GM12878 (cell line): ENCODE measurements around the gene SLC3A2. TPM values are rescaled to one million over a fixed set of nuclear protein-coding genes. Genes with fewer than 3 reads are reported as not detected.

Experiments used
- ATAC-seq: fragments of 200-7000 bp; cut with Tn5 transposase; 3 replicates; pipeline ENCODE4 v1.9.1; 2020; ENCODE audit warnings: mild to moderate bottlenecking, moderate library complexity
- BruUV-seq: library from RNA; stranded (reverse); fragments of 400-500 nt; replicated peaks from 2 replicates; lab custom pipeline; 2021; lab: Mats Ljungman, UMichigan
- CTCF ChIA-PET: fragments of 300-600 bp; sonication (Branson Sonifier 250); formaldehyde crosslinking; extraction: SDS; loops from one replicate; lab custom pipeline; 2021; ENCODE audit warnings: inconsistent platforms; lab: Yijun Ruan, JAX
- POLR2A ChIA-PET: fragments of 350-600 bp; formaldehyde crosslinking; extraction: SDS; loops from one replicate; lab custom pipeline; 2021; ENCODE audit warnings: inconsistent platforms; lab: Charles Lee
- RAD21 ChIA-PET: fragments of 300-600 bp; sonication (Branson Sonifier 250); formaldehyde crosslinking; loops from one replicate; lab custom pipeline; 2023; ENCODE audit warnings: antibody characterized with exemption; ENCODE audit not compliant: unreplicated experiment; lab: Charles Lee
- SMC1A ChIA-PET: fragments of 300-600 bp; sonication (Branson Sonifier 250); formaldehyde crosslinking; loops from one replicate; lab custom pipeline; 2023; ENCODE audit not compliant: unreplicated experiment, uncharacterized antibody; lab: Charles Lee
- DNase-seq: peaks from one replicate; pipeline ENCODE4 v3.0.0-alpha.2; 2011; ENCODE audit warnings: low read depth, low spot score
- FAIRE-seq: peaks from 3 replicates; lab custom pipeline; 2011; peaks lifted over from hg19 to GRCh38; lab: Jason Lieb, UNC
- H2AFZ ChIP-seq: 2 replicates; pipeline ENCODE4 v1.6.0; 2011; ENCODE audit warnings: low read depth, low read length, control low read depth; ENCODE audit not compliant: control insufficient read depth
- H3K27ac ChIP-seq: 2 replicates; pipeline ENCODE4 v1.5.1; 2011; ENCODE audit warnings: control low read depth; ENCODE audit not compliant: control insufficient read depth, insufficient read depth
- H3K27me3 ChIP-seq, 2 experiments: replicated peaks in 1 of 2; 2 replicates each; pipeline versions ENCODE4 v1.6.0 to v1.6.1; 2011; ENCODE audit warnings: low read length in 1 of 2; ENCODE audit not compliant: control insufficient read depth in 2 of 2, insufficient read depth in 2 of 2
- H3K36me3 ChIP-seq, 2 experiments: 2 replicates each; pipeline ENCODE4 v1.5.1; 2011; ENCODE audit warnings: low read length in 1 of 2; ENCODE audit not compliant: control insufficient read depth in 2 of 2, insufficient read depth in 2 of 2
- H3K4me1 ChIP-seq: 2 replicates; pipeline ENCODE4 v1.6.1; 2011; ENCODE audit warnings: mild to moderate bottlenecking, low read length, moderate library complexity, mixed read lengths; ENCODE audit not compliant: control insufficient read depth, insufficient read depth
- H3K4me2 ChIP-seq: 2 replicates; pipeline ENCODE4 v1.6.0; 2011; ENCODE audit warnings: control low read depth; ENCODE audit not compliant: control insufficient read depth, insufficient read depth
- H3K4me3 ChIP-seq: fragments of 200-600 bp; sonication (generic); 2 replicates; pipeline ENCODE4 v1.5.1; 2016
- H3K79me2 ChIP-seq: 2 replicates; pipeline ENCODE4 v1.6.0; 2011; ENCODE audit warnings: low read length; ENCODE audit not compliant: control insufficient read depth, insufficient read depth
- H3K9ac ChIP-seq: 2 replicates; pipeline ENCODE4 v1.8.0; 2011; ENCODE audit warnings: low read length, control low read depth, mixed read lengths; ENCODE audit not compliant: control insufficient read depth, insufficient read depth
- H3K9me3 ChIP-seq: replicated peaks from 3 replicates; pipeline ENCODE4 v1.5.1; 2011; ENCODE audit warnings: mild to moderate bottlenecking, low read length; ENCODE audit not compliant: control insufficient read depth, insufficient read depth
- H4K20me1 ChIP-seq: 2 replicates; pipeline ENCODE4 v1.6.0; 2011; ENCODE audit not compliant: control insufficient read depth, insufficient read depth
- BCLAF1 ChIP-seq: fragments of 450-650 bp; IDR thresholded peaks from 2 replicates; pipeline ENCODE4 v1.6.1; 2017; ENCODE audit warnings: antibody characterized with exemption, mild to moderate bottlenecking, moderate library complexity
- ELK1 ChIP-seq: IDR thresholded peaks from 2 replicates; pipeline ENCODE4 v1.6.1; 2012; ENCODE audit warnings: low read depth, low read length, improper control_type of control experiment
- ESRRA ChIP-seq: IDR thresholded peaks from 2 replicates; pipeline ENCODE4 v1.6.1; 2012; ENCODE audit warnings: mild to moderate bottlenecking, low read length, improper control_type of control experiment
- HDGF ChIP-seq: fragments of 450-650 bp; IDR thresholded peaks from 2 replicates; pipeline ENCODE4 v1.6.1; 2016; ENCODE audit warnings: antibody characterized with exemption
- IKZF1 ChIP-seq: fragments of 450-650 bp; conservative IDR thresholded peaks from 2 replicates; pipeline ENCODE4 v1.6.1; 2017; ENCODE audit warnings: antibody characterized with exemption, mild to moderate bottlenecking
- KAT2A ChIP-seq: conservative IDR thresholded peaks from 2 replicates; pipeline ENCODE4 v1.6.1; 2011; ENCODE audit warnings: low read depth, low read length; ENCODE audit not compliant: control insufficient read depth
- KLF5 ChIP-seq: fragments of 450-650 bp; IDR thresholded peaks from 2 replicates; pipeline ENCODE4 v1.6.1; 2014; ENCODE audit warnings: mild to moderate bottlenecking; ENCODE audit not compliant: partially characterized antibody
- MYB ChIP-seq: fragments of 150-350 bp; IDR thresholded peaks from 2 replicates; pipeline ENCODE4 v1.6.1; 2014; ENCODE audit warnings: mild to moderate bottlenecking, low read depth, low read length, borderline replicate concordance
- NFIC ChIP-seq: IDR thresholded peaks from 2 replicates; pipeline ENCODE4 v1.6.1; 2012; ENCODE audit warnings: low read depth, mild to moderate bottlenecking, inconsistent platforms, low read length, moderate library complexity
- NFYB ChIP-seq: IDR thresholded peaks from 2 replicates; pipeline ENCODE4 v1.6.1; 2011; ENCODE audit warnings: low read depth, mild to moderate bottlenecking, low read length, improper control_type of control experiment, moderate library complexity; ENCODE audit not compliant: insufficient read depth
- PAX8 ChIP-seq: fragments of 450-650 bp; IDR thresholded peaks from 2 replicates; pipeline ENCODE4 v1.6.1; 2017; ENCODE audit warnings: mild to moderate bottlenecking, moderate library complexity
- SIX5 ChIP-seq: IDR thresholded peaks from 2 replicates; pipeline ENCODE4 v1.6.1; 2011; ENCODE audit warnings: mild to moderate bottlenecking, low read depth, low read length, moderate library complexity; ENCODE audit not compliant: severe bottlenecking
- SMAD5 ChIP-seq: IDR thresholded peaks from 2 replicates; pipeline ENCODE4 v1.6.1; 2016; ENCODE audit warnings: antibody characterized with exemption, low read depth
- SPI1 ChIP-seq: IDR thresholded peaks from 2 replicates; pipeline ENCODE4 v1.6.1; 2011; ENCODE audit warnings: low read depth, mild to moderate bottlenecking, low read length, moderate library complexity, borderline replicate concordance; ENCODE audit not compliant: insufficient read depth
- TAF1 ChIP-seq: IDR thresholded peaks from 2 replicates; pipeline ENCODE4 v1.6.1; 2011; ENCODE audit warnings: mild to moderate bottlenecking, low read depth, low read length, borderline replicate concordance
- TBL1XR1 ChIP-seq: IDR thresholded peaks from 2 replicates; pipeline ENCODE4 v1.6.1; 2012; ENCODE audit warnings: low read depth, low read length, improper control_type of control experiment
- ZNF687 ChIP-seq: fragments of 450-650 bp; IDR thresholded peaks from 2 replicates; pipeline ENCODE4 v1.6.1; 2017; ENCODE audit warnings: mild to moderate bottlenecking, moderate library complexity
- WGBS: methylation state at CpG from one replicate; pipeline ENCODE4 v1.1.6; 2016; ENCODE audit warnings: low lambda C conversion rate; ENCODE audit not compliant: insufficient replicate concordance, insufficient coverage; ENCODE audit errors: missing lambda C conversion rate; 5-methylcytosine and 5-hydroxymethylcytosine counted together
- in situ Hi-C: fragments of 300-500 bp; cut with MboI; formaldehyde crosslinking; loops from 9 replicates; pipeline ENCODE4 v1.14.3; 2018; ENCODE audit warnings: mixed read lengths
- intact Hi-C: fragments of 100-400 bp; cut with micrococcal nuclease; formaldehyde crosslinking; loops from one replicate; pipeline ENCODE4 v1.14.2; 2022; ENCODE audit not compliant: unreplicated experiment
- polyA plus RNA-seq, 11 experiments: library from polyadenylated mRNA; depleted of rRNA in 4 of 11; unstranded in 6 of 11; stranded (reverse) in 5 of 11; fragments of >200 nt; fragmentation: Nextera tagmentation in 4 of 11; fragmentation: Illumina TruSeq in 1 of 11; extraction: Ambion mirVana in 4 of 11; extraction: Trizol in 1 of 11; gene quantifications; 1 replicate in 1 of 11; 2 replicates in 10 of 11; pipeline versions ENCODE4 v1.2.1 to v1.2.3, GENCODE V29; 2011 to 2016; ENCODE audit warnings: inconsistent platforms in 2 of 11, missing spikeins in 2 of 11, low read depth in 1 of 11
- total RNA-seq, 4 experiments: library from RNA; depleted of rRNA in 3 of 4; stranded (reverse); fragments of >200 nt in 3 of 4; fragmentation: Illumina TruSeq in 1 of 4; extraction: Trizol in 1 of 4; gene quantifications; 2 replicates each; pipeline versions ENCODE4 v1.2.1 to v1.2.3, GENCODE V29; 2013 to 2021

Gene SLC3A2
- total and polyA plus RNA-seq, 10 of the 15 experiments (the other 5 are each of a cell fraction or from before 2014, with no cell fraction given) = 6.9 to 158 (median 106) TPM

GRCh38 chr11:62928011-62928410, 47.3 kb downstream of the SLC3A2 start:
- Histone ChIP-seq H3K36me3 (no peaks in the 10 kb centered on the region), H3K27me3 (peaks cover 10 to 22% of the 10 kb centered on the region in 2 experiments), H3K9ac (no peak overlapping the region), H3K27ac (no peak overlapping the region), H3K4me2 (no peak overlapping the region), H2AFZ (no peak overlapping the region), H3K79me2 (no peaks in the 10 kb centered on the region), H3K4me1 (peaks cover 15% of the 10 kb centered on the region), H3K9me3 (no peaks in the 10 kb centered on the region), H3K4me3 (no peak overlapping the region), H4K20me1 (no peaks in the 10 kb centered on the region)
- POLR2A ChIA-PET = no interaction called here
- FAIRE-seq (no peak), DNase-seq (no peak), ATAC-seq (no peak)
- no TSS peak for BruUV-seq
- in situ Hi-C loops = no loop called here
- SMC1A ChIA-PET = no interaction called here
- CTCF ChIA-PET = interaction anchor here (0.7 kb wide), 1 partner anchor 20 kb away, joined by 3 read pairs; no protein-coding TSS in a partner anchor
- intact Hi-C loops = no loop called here
- RAD21 ChIA-PET = no interaction called here
- 31% methylated on average over 9 of the region's 13 CpGs for WGBS
- TF ChIP-seq KAT2A = no peak
- no peak for TF ChIP-seq SPI1
- no peak for TF ChIP-seq ZNF687
- TF ChIP-seq MYB = no peak
- no peak for TF ChIP-seq BCLAF1
- TF ChIP-seq IKZF1 = no peak
- TF ChIP-seq ESRRA = no peak
- no peak for TF ChIP-seq HDGF
- TF ChIP-seq SIX5 = no peak
- TF ChIP-seq TAF1 = no peak
- no peak for TF ChIP-seq NFIC
- TF ChIP-seq SMAD5 = no peak
- no peak for TF ChIP-seq ELK1
- no peak for TF ChIP-seq TBL1XR1
- no peak for TF ChIP-seq KLF5
- TF ChIP-seq NFYB = no peak
- TF ChIP-seq PAX8 = no peak
